ENCODE results near the gene IGF2BP1.
A peak's percentile ranks its signal among the peaks of the same experiment; 100 is the strongest.
"Not testable (repeated sequence)": the region's sequence is repeated elsewhere in the genome, so short reads cannot be mapped to it uniquely, and the experiment has no call there.

The IGF2BP1 gene

GRCh38 chr17:49055181-49055927, 58.2 kb downstream of the IGF2BP1 start:
- no peak for DNase-seq

GRCh38 chr17:49061524-49061943, 64.3 kb downstream of the IGF2BP1 start:
- no peak for DNase-seq

GRCh38 chr17:49063652-49064051, 66.5 kb downstream of the IGF2BP1 start:
- peak in 1 of 2 donors; percentile 67 for DNase-seq

GRCh38 chr17:49067163-49067562, 70.0 kb downstream of the IGF2BP1 start:
- no peak for DNase-seq

GRCh38 chr17:49069585-49070273, 72.5 kb downstream of the IGF2BP1 start:
- DNase-seq, result no peak

- DNase-seq, result no peak
These were observed 73.9 kb downstream of the IGF2BP1 start for GRCh38 chr17:49071106-49071505.

- no peak for DNase-seq
These were observed 77.8 kb downstream of the IGF2BP1 start for GRCh38 chr17:49074851-49075540.

- DNase-seq, result no peak
These were observed 79.6 kb downstream of the IGF2BP1 start for GRCh38 chr17:49076573-49077384.

- no peak for DNase-seq
These were observed 81.1 kb downstream of the IGF2BP1 start for GRCh38 chr17:49078248-49078647.

- no peak for DNase-seq
These were observed 82.9 kb downstream of the IGF2BP1 start for GRCh38 chr17:49079840-49080663.

- no peak for DNase-seq
These were observed 85.0 kb downstream of the IGF2BP1 start for GRCh38 chr17:49082231-49082630.

GRCh38 chr17:49085046-49085445, 87.9 kb downstream of the IGF2BP1 start:
- DNase-seq, result not testable (repeated sequence)

GRCh38 chr17:49085565-49086315, 88.6 kb downstream of the IGF2BP1 start:
- no peak for DNase-seq

GRCh38 chr17:49086316-49086605, 89.1 kb downstream of the IGF2BP1 start:
- DNase-seq, result no peak

GRCh38 chr17:49086649-49087048, 89.5 kb downstream of the IGF2BP1 start:
- DNase-seq, result no peak

GRCh38 chr17:49089094-49089493, 91.9 kb downstream of the IGF2BP1 start:
- DNase-seq, result no peak

- no peak for DNase-seq
These were observed 93.9 kb downstream of the IGF2BP1 start for GRCh38 chr17:49090878-49091594.

- no peak for DNase-seq
These were observed 95.9 kb downstream of the IGF2BP1 start for GRCh38 chr17:49093131-49093530.

GRCh38 chr17:49100601-49101000, 103.4 kb downstream of the IGF2BP1 start:
- no peak for DNase-seq

GRCh38 chr17:49101054-49101534, 103.9 kb downstream of the IGF2BP1 start:
- no peak for DNase-seq

Data from hippocampal formation (tissue), 2 donors.